NCI-H2107 (cell line): ENCODE results near the gene SOAT2.
"Not testable (repeated sequence)": the region's sequence is repeated elsewhere in the genome, so short reads cannot be mapped to it uniquely, and the experiment has no call there.

Experiments
- DNase-seq: peaks from one replicate; lab custom pipeline; 2025; lab: John Stamatoyannopoulos, UW

The SOAT2 gene

GRCh38 chr12:53105712-53106439 lies 2.6 kb downstream of the SOAT2 start:
- DNase-seq: no peak

- DNase-seq: no peak
These were observed 3.8 kb downstream of the SOAT2 start for GRCh38 chr12:53107122-53107521.

DNA sequence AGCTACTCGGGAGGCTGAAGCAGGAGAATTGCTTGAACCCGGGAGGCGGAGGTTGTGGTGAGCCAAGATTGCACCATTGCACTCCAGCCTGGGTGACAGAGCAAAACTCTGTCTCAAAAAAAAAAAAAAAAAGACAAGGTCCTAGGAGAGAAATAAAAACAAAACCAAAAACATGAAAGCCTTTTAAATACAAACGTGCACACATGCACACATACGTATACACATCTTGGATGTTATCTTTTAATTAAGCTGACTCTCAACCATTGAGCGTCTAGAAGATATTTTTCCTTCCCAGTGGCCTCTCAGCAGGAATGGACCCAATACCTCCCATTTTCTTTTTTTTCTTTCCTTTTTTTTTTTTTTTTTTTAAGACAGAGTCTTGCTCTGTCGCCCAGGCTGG lies 9.1 kb downstream of the SOAT2 start:
- DNase-seq: not testable (repeated sequence)

DNA sequence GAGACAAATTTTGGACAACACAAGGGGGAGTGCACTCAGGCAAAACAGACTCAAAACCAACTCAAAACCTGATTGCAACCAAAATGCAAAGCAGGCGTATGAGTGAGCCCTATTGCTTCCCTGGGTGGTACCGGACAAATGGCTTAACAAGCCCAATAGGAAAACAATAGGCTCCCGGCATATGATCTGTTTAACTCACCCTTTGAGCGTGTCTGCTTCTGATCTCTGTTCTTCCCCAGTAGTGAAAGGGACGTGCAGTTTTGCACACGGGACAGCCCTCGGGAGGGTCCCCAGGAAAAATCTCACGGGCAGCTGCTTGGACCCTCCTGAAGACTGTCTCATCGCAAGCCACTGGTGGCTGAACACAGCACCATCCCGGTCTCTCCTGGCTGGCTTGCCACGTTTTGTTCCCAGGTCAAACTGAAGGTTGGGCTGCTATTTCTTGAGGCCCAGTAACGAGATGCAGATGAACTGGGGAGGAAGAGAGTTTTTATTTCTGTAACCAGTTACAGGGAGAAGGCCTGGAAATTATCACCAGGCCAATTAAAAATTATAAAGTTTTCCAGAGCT lies 9.9 kb downstream of the SOAT2 start:
- DNase-seq: no peak

DNA sequence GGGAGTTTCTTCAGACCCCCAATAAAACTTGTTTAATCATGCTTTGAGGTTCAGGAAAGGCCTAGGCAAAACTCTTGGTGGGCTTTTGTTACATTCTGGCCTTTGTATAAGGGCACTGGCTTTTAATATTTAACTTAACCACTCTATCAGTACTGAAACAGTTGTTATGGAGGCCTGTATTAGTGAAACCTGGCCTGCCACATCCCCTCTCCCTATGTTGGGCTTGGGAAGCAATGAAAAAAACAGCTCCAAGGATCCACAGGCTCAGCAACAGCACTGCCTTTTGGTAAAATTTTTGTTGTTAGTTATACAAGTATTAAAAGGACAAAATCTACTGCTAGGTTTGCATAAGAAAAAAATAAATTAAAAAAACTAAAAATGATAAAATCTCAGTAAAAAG lies 10.7 kb downstream of the SOAT2 start:
- no peak for DNase-seq

- DNase-seq: no peak
These were observed 12.0 kb downstream of the SOAT2 start for GRCh38 chr12:53115112-53115890.

DNA sequence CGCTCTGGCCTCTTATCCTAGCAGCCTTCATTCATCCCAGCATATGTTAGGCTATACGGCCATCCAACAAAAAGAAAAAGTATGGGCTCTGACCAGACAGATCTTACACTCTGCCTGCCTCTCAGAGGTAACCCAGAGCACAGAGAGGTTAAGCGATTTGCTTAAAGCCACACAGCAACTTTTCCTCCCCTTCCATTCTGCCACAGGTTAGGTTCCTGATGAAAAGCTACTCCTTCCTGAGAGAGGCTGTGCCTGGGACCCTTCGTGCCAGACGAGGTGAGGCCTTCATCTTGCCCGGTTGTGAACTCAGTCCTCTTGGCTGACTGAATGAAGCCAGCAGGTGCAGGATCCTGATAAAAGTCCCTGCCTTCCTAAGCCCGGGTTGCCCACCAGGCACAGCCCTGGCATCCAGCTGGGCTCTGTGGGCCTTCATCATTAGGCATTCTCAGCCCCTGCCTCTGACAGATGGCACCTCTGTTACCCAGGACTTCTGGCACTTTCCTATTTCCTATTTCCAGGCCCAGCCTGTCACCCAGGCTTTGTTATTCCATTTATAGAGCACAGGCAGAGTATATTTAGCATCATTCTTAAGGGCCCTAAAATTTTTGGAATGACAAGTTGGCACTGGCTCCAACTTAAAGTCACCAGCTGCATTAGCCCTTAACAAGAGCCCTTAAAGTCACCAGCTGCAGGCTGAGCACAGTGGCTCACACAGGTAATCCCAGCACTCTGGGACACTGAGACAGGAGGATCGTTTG lies 12.8 kb downstream of the SOAT2 start:
- DNase-seq: no peak

DNA sequence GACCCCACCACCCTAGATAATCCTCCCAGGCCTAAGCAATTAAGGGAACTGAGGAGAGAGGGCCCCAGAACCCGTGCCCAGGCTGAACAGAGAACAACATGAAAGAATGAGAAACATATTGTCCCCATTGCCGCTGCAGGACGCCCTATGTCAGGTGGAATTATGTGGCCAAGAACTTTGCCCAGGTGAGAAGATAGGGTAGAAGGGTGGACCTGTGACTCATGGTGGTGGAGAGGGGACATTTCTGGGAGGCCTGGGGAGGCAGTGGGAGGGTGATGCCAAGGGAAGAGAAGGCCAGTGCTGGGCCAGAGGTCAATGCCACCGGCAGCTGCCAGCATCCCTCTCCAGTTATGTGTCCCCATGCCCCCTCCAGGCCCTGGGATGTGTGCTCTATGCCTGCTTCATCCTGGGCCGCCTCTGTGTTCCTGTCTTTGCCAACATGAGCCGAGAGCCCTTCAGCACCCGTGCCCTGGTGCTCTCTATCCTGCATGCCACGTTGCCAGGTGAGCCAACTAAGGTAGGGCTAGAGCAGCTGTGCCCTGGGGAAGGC lies 15.5 kb downstream of the SOAT2 start:
- DNase-seq: no peak

DNA sequence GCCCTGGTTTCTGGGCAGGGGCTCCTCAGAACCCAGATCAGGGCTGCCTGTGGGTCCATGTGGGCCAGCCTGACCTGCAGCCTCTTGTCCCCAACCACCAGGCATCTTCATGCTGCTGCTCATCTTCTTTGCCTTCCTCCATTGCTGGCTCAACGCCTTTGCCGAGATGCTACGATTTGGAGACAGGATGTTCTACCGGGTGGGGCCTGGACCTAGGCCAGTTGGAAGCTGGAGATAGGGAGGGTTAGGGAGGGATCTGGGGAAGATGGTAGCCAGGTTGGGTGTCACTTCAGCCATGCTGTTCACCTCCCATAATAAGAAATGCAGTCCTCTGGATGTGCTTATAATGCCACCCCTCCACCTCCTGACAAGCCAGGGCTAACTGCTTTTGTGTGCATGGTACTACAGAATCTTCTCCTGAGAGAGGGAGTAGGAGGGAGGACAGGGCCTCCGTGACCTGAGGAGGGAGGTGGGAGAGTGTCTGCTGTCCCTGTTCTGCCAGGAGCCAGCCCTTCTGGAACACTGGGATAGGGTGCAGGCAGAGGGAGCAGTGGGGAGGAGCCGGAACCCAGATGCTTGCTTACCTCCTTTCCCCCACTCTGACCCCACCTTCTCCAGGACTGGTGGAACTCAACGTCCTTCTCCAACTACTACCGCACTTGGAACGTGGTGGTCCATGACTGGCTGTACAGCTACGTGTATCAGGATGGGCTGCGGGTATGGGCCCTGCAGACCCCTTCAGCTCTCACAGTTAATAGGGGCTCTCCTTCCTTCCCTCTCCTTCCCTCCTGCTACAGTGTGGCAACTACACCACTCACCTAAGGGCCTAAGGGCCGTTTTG lies 17.6 kb downstream of the SOAT2 start:
- no peak for DNase-seq

- no peak for DNase-seq
These were observed 19.7 kb downstream of the SOAT2 start for GRCh38 chr12:53122961-53123468.

DNA sequence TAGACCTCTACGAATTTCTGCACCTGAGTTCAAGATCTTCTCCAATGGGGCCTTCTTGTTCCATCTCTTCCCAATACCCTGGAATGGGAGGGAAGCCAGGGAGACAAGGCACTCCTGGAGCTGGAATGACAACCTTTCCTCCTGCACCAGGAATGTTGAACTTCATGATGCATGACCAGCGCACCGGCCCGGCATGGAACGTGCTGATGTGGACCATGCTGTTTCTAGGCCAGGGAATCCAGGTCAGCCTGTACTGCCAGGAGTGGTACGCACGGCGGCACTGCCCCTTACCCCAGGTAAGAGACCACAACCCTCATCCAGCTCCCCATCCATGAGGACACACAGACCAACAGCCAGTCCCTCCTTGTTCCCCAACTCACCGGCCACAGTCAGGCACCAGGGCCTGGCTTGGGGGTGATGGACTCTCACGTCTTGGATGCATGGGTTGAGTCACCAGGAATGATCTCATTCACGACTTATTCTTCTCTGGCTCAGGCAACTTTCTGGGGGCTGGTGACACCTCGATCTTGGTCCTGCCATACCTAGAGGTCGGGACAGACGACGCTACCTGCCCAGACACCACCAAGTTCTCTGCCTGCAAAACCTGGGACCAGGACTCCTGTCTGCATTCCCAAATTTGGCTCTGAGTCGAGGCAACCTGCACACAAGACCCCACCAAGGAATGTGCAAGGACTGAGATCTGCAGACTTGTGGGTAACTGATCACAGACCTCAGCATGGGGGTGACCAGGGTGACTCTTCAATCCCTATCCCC lies 20.5 kb downstream of the SOAT2 start:
- DNase-seq: no peak

- no peak for DNase-seq
These were observed 21.1 kb downstream of the SOAT2 start for GRCh38 chr12:53124352-53124723.

DNA sequence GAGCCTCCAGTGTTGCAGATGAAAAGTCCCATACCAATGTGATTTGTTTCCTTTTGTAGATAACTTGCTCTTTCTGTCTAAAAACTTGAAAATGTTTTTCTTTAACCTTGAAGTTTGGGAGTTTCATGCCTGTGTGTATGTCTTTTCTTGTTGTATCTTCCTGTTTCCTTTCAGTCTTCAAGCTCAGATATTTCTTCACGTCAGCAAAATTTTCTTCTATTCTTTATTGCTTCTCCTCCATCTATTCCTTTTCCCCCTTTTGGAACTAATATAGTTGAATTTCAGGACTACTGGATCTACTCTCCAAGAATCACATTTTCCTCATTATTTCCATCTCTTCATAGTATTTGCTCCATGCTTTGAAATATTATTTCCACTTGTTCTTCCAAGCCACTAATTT lies 23.9 kb downstream of the SOAT2 start:
- no peak for DNase-seq

- DNase-seq: no peak
These were observed 25.7 kb downstream of the SOAT2 start for GRCh38 chr12:53128780-53129569.

DNA sequence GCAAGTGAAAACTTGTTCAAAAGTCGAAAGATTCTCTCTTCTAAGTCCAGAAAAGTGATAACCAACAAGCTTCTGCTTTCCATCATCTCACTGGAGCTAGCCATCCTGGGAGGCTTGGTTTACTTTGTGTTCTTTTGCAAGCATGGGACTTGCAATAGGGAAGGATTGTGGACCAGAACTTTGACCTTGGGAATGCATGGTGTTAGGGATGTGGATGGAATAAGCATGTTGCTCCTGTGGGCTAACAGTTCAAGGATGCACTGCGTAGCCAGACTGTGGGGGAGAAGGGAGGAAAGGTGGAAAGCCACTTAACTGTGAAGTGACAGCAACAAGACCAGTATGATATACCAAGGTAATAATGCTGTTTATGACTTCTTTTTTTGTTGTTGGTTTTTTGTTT lies 28.6 kb downstream of the SOAT2 start:
- DNase-seq: no peak

DNA sequence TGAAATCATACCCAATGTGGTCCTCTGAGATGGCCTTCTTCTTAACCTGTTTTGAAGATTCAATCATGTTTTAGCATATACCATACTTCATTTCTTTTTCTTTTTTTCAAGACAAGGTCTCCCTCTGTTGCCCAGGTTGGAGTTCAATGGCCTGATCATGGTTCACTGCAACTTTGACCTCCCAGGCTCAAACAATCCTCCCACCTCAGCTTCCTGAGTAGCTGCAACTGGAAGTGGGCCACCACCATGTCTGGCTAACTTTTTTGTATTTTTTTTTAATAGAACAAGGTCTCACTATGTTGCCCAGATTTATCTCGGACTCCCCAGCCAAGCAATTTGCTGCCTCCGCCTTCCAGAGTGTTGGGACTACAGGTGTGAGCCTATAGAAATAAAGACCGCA lies 30.4 kb downstream of the SOAT2 start:
- DNase-seq: no peak

GRCh38 chr12:53143355-53143754 lies 40.1 kb downstream of the SOAT2 start:
- DNase-seq: no peak

GRCh38 chr12:53145383-53146260 lies 42.3 kb downstream of the SOAT2 start:
- no peak for DNase-seq

DNA sequence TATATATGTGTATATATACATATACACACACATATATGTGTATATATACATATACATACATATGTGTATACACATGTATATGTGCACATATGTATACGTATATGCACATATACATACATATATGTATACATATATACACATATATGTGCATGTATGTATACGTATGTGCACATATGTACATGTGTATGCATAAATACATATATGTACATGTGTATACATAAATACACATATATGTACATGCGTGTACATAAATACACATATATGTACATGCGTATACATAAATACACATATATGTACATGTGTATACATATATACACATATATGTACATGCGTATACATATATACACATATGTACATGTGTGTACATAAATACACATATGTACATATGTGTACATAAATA lies 43.9 kb downstream of the SOAT2 start:
- no peak for DNase-seq
